Heart right ventricle (tissue), 16 donors: Measurements from ENCODE around the gene RAF1. TPM values are rescaled to one million over a fixed set of nuclear protein-coding genes. Genes with fewer than 3 reads are reported as not detected.
A peak's percentile ranks its signal among the peaks of the same experiment; 100 is the strongest.

Experiments
- ATAC-seq, 8 donors: fragments of 200-7000 bp; cut with Tn5 transposase; one replicate each; pipeline ENCODE4 v1.9.1; 2020; ENCODE audit warnings: mild to moderate bottlenecking in 8 of 8, moderate library complexity in 8 of 8, moderate number of reproducible peaks in 1 of 8
- DNase-seq, 2 donors: peaks; one replicate each; pipeline ENCODE4 v3.0.0-alpha.2; 2020
- H3K27ac ChIP-seq, 10 donors: fragments of 200-600 bp; sonication (generic) in 2 of 10; one replicate each; pipeline versions ENCODE4 v1.5.0 to v1.8.0; 2020 to 2022; ENCODE audit warnings: mild to moderate bottlenecking in 3 of 10
- H3K27me3 ChIP-seq, 7 donors: fragments of 200-600 bp; one replicate each; pipeline ENCODE4 v1.8.0; 2021 to 2022; ENCODE audit warnings: mild to moderate bottlenecking in 2 of 7
- H3K36me3 ChIP-seq, 9 donors: fragments of 200-600 bp; sonication (generic) in 1 of 9; one replicate each; pipeline versions ENCODE4 v1.5.0 to v1.8.0; 2020 to 2022; ENCODE audit warnings: mild to moderate bottlenecking in 2 of 9
- H3K4me1 ChIP-seq, 9 donors: fragments of 200-600 bp; sonication (generic) in 1 of 9; one replicate each; pipeline versions ENCODE4 v1.5.0 to v1.8.0; 2020 to 2022; ENCODE audit warnings: mild to moderate bottlenecking in 4 of 9
- H3K4me3 ChIP-seq, 10 donors: fragments of 200-600 bp; sonication (generic) in 2 of 10; one replicate each; pipeline versions ENCODE4 v1.5.0 to v1.8.0; 2020 to 2022; ENCODE audit warnings: mild to moderate bottlenecking in 7 of 10, moderate library complexity in 2 of 10
- H3K9me3 ChIP-seq, 11 donors: fragments of 200-600 bp in 10 of 11; sonication (generic) in 2 of 11; one replicate each; pipeline versions ENCODE4 v1.5.0 to v1.8.0; 2013 to 2022; ENCODE audit warnings: mild to moderate bottlenecking in 2 of 11, control low read depth in 1 of 11, moderate library complexity in 1 of 11
- CTCF ChIP-seq, 9 donors: fragments of 200-600 bp; sonication (generic) in 2 of 9; IDR thresholded peaks; one replicate each; pipeline versions ENCODE4 v1.5.0 to v1.8.0; 2021 to 2022; ENCODE audit warnings: antibody characterized with exemption in 9 of 9, mild to moderate bottlenecking in 5 of 9, moderate library complexity in 1 of 9
- WGBS, 2 donors: extraction: QIAGEN DNeasy Blood & Tissue Kit; methylation state at CpG; one replicate each; pipeline ENCODE4 v1.1.7; 2013; ENCODE audit warnings: inconsistent platforms in 1 of 2; 5-methylcytosine and 5-hydroxymethylcytosine counted together
- intact Hi-C, 10 donors: fragments of 100-400 bp; cut with DNase I; formaldehyde crosslinking; loops; one replicate each; pipeline versions ENCODE4 v1.11.1 to v1.14.2; 2022
- long read RNA-seq, 3 donors: library from polyadenylated mRNA; unstranded; transcript quantifications; one replicate each; pipeline ENCODE4 v2.0.0, GENCODE V29; 2020 to 2021
- polyA plus RNA-seq, 2 donors: library from polyadenylated mRNA; stranded (reverse); fragments of 200-250 nt; gene quantifications; one replicate each; pipeline ENCODE4 v1.2.3, GENCODE V29; 2013
- total RNA-seq, 10 donors: library from RNA; stranded (reverse); fragmentation: NEBNext Ultra II Directional in 3 of 10; extraction: Animal tissue kit (Norgen Biotek cat#: 25700) in 3 of 10; gene quantifications; one replicate each; pipeline versions ENCODE4 v1.2.1 to v1.2.4, GENCODE V29; 2021 to 2023
- donor health status: Arrhythmogenic right ventricular cardiomyopathy.
- donor health status: ischemic (EF 13 %, LVEDD 7.1; RV severe dilation, severe dysfunction).
- donor health status: healthy with polysubstance abuse.
- donor health status: DM: no; HTN: yes; CAD: no.
- donor health status: DM: no; HTN: no; CAD: no.
- donor health status: ischemic (EF 25% LVEDD 6.9; RV normal size, moderate dysfunction).
- donor health status: ischemic (EF 25% LVEDD 5.7; RV mildly dilated, moderate dysfunction).
- donor health status: healthy.
- donor health status: DM: yes; HTN: yes; CAD: no.
- donor health status: Ischemic cardiomyopathy.
- donor health status: ischemic (EF 35%, LVEDD 5.7; RV mildly dilated, moderate dysfunction).
- donor health status: nonischemic (EF 11% LVEDD 7.7; RV severe dilation, severe dysfunction).
- donor health status: DM: yes; HTN: yes; CAD: no.
- donor health status: PGD.
- donor health status: ischemic (EF 29% LVEDD 5.4; RV normal size, mild dysfunction).
- donor health status: nonischemic (EF 23%, LVEDD 6.1; RV moderate dilation, normal function).

RAF1 gene
- total RNA-seq, result 100 to 1,000 TPM in 9 of 10 donors, 10 to 100 TPM in 1; 98.1 to 193 (median 129) TPM
- 10 to 100 TPM; 65.4 to 81.5 TPM for polyA plus RNA-seq
- long read RNA-seq, donor 1, transcript RAF1-201 (17 exons, 3,300 nt), result major isoform, 133 of 223 reads
- long read RNA-seq, donor 1, transcript RAF1-205 (18 exons, 3,085 nt), result minor isoform, 5 of 223 reads
- long read RNA-seq, donor 1, transcript RAF1-203 (16 exons, 2,354 nt), result minor isoform, 8 of 223 reads
- long read RNA-seq, donor 1, partial matches to known transcripts, result 32 of 223 reads
- long read RNA-seq, donor 1, other reads (novel, unspliced or antisense), result 45 of 223 reads
- long read RNA-seq, donor 2, transcript RAF1-203 (16 exons, 2,354 nt), result minor isoform, 12 of 222 reads
- long read RNA-seq, donor 2, transcript RAF1-201 (17 exons, 3,300 nt), result major isoform, 128 of 222 reads
- long read RNA-seq, donor 2, transcript RAF1-205 (18 exons, 3,085 nt), result minor isoform, 9 of 222 reads
- long read RNA-seq, donor 2, partial matches to known transcripts, result 25 of 222 reads
- long read RNA-seq, donor 2, other reads (novel, unspliced or antisense), result 48 of 222 reads
- long read RNA-seq, donor 3, transcript RAF1-203 (16 exons, 2,354 nt), result minor isoform, 17 of 347 reads
- long read RNA-seq, donor 3, transcript RAF1-205 (18 exons, 3,085 nt), result minor isoform, 10 of 347 reads
- long read RNA-seq, donor 3, transcript RAF1-201 (17 exons, 3,300 nt), result major isoform, 221 of 347 reads
- long read RNA-seq, donor 3, partial matches to known transcripts, result 33 of 347 reads
- long read RNA-seq, donor 3, other reads (novel, unspliced or antisense), result 65 of 347 reads

DNA sequence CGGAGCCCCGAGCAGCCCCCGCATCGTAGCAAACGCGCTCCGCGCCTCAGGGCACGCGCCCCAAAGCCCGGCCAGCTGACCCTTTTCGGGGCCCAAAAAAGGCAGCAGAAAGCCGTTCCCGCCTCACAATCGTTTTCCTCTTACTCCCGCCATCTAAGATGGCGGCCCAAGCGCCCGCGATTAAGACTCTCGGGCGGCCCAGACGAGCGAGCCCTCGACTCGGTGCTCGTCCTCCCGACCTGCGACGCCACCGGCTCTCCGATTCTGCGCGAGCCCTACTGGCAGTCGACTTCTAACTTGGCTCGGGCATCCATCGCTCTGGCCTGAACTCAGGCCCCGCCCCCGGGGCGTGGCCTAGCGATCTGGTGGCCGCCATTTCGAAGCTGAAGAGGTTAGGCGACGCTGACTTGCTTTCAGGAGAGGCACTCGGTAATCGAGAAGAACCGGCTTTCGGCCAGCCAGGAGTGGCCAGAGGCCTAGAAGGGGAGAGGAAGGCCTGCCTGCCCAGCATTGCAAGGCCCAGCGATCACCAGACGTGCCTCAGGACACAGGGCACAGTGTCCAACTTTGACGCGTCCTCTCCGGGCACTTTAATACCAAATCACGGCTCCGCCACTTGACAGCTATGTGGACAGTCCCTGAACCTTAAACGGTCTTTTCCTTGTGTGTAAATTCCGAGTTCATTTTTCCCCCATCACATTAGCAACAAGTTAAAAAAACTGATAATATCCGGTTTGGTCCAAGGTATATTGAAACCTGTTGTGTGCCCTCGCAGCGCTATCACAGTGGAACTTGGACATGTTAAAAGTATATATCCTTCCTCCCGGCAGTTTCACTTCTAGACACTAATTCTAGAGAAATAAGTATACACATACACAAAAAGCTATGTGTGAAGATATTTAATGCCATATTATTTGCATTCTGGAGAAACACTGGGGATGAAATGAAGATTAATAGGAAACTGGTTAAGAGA, at the start of gene RAF1:
TSS of gene RAF1 (minus strand) at position 182 of the 973 bp plus-strand sequence. CDS start 45,396 bp downstream, outside the sequence.
- DNase-seq (peak; percentile 98), ATAC-seq (peak; percentile 93 to 98 (median 95))
- WGBS, 2 donors, result 1% methylated on average over 62 of the region's 62 CpGs
- intact Hi-C loops, result loop anchor here in 5 of 10 donors (2.0 to 5.0 kb wide), 5 partner anchors 37 to 107 kb away; partner anchors contain the start of gene MKRN2 (in 4 of the 5)
- no peaks in the 10 kb centered on the region for H3K27me3 ChIP-seq
- peak within 1 kb of the TSS; percentile 96 to 100 (median 99) for H3K27ac ChIP-seq
- peaks cover 0 to 4% (median 0%) of the 10 kb centered on the region in 9 donors for H3K36me3 ChIP-seq
- peak within 1 kb of the TSS; percentile 73 to 95 (median 92) for H3K4me3 ChIP-seq
- H3K9me3 ChIP-seq, result no peaks in the 10 kb centered on the region
- TF ChIP-seq CTCF (IDR thresholded peaks at IDR 0.05), result no peak
- peaks cover 4 to 41% (median 34%) of the 10 kb centered on the region in 9 donors for H3K4me1 ChIP-seq

GRCh38 chr3:12710062-12710461, 46.1 kb upstream of the RAF1 start:
- H3K4me1 ChIP-seq, result peaks cover 0 to 21% (median 12%) of the 10 kb centered on the region in 9 donors
- intact Hi-C loops, result loop anchor here in 3 of 10 donors (10.0 kb wide), 3 partner anchors 115 to 145 kb away; no protein-coding TSS in a partner anchor
- ATAC-seq, result no peak
- no peaks in the 10 kb centered on the region for H3K27me3 ChIP-seq
- H3K9me3 ChIP-seq, result no peaks in the 10 kb centered on the region
- no peaks in the 10 kb centered on the region for H3K36me3 ChIP-seq
- no peak overlapping the region for H3K27ac ChIP-seq
- no peak overlapping the region for H3K4me3 ChIP-seq
- TF ChIP-seq CTCF (IDR thresholded peaks at IDR 0.05), result no peak
- 76 to 82% methylated on average over 4 of the region's 4 CpGs for WGBS, 2 donors
- no peak for DNase-seq

GRCh38 chr3:12709334-12709733, 45.4 kb upstream of the RAF1 start:
- H3K4me1 ChIP-seq, result peaks cover 0 to 22% (median 12%) of the 10 kb centered on the region in 9 donors
- H3K9me3 ChIP-seq, result no peaks in the 10 kb centered on the region
- TF ChIP-seq CTCF (IDR thresholded peaks at IDR 0.05), result no peak
- intact Hi-C loops, result loop anchor here in 1 of 10 donors (5.0 kb wide), 1 partner anchor 118 kb away; no protein-coding TSS in a partner anchor
- H3K4me3 ChIP-seq, result no peak overlapping the region
- WGBS, 2 donors, result 78 to 82% methylated on average over 3 of the region's 3 CpGs
- no peak for DNase-seq
- ATAC-seq, result no peak
- no peaks in the 10 kb centered on the region for H3K27me3 ChIP-seq
- H3K36me3 ChIP-seq, result no peaks in the 10 kb centered on the region
- H3K27ac ChIP-seq, result no peak overlapping the region
